Glutamatergic neuron (in vitro differentiated cells): Measurements from ENCODE around the gene MAP3K7. TPM values are rescaled to one million over a fixed set of nuclear protein-coding genes. Genes with fewer than 3 reads are reported as not detected.

ENCODE experiments used
- DNase-seq: peaks from one replicate; pipeline ENCODE4 v3.0.0; 2022
- H3K27ac Mint-ChIP-seq: one replicate; pipeline ENCODE4 v1.8.0; 2020; ENCODE audit warnings: mild to moderate bottlenecking, mixed read lengths, inconsistent platforms; ENCODE audit not compliant: unreplicated experiment
- H3K27me3 Mint-ChIP-seq: one replicate; pipeline ENCODE4 v1.8.0; 2020; ENCODE audit warnings: mild to moderate bottlenecking, moderate library complexity, mixed read lengths, inconsistent platforms; ENCODE audit not compliant: unreplicated experiment
- H3K36me3 Mint-ChIP-seq: one replicate; pipeline ENCODE4 v1.8.0; 2020; ENCODE audit warnings: mild to moderate bottlenecking, mixed read lengths, inconsistent platforms; ENCODE audit not compliant: unreplicated experiment
- H3K4me1 Mint-ChIP-seq: one replicate; pipeline ENCODE4 v1.8.0; 2020; ENCODE audit warnings: mild to moderate bottlenecking, low read depth, mixed read lengths, inconsistent platforms; ENCODE audit not compliant: unreplicated experiment
- H3K4me3 Mint-ChIP-seq: one replicate; pipeline ENCODE4 v1.8.0; 2020; ENCODE audit warnings: mild to moderate bottlenecking, mixed read lengths, inconsistent platforms; ENCODE audit not compliant: unreplicated experiment
- H3K9me3 Mint-ChIP-seq: one replicate; pipeline ENCODE4 v1.8.0; 2020; ENCODE audit warnings: mild to moderate bottlenecking, moderate library complexity, mixed read lengths, inconsistent platforms; ENCODE audit not compliant: unreplicated experiment
- total RNA-seq: library from RNA; stranded (reverse); fragmentation: NEBNext Ultra II Directional; extraction: Animal tissue kit (Norgen Biotek cat#: 25700); gene quantifications from one replicate; pipeline ENCODE4 v1.2.1, GENCODE V29; 2021; ENCODE audit not compliant: unreplicated experiment
- TF ChIP-seq, protein P1 (sequence below): fragments of 200-600 bp; sonication (generic); IDR thresholded peaks from one replicate; pipeline ENCODE4 v1.5.0; 2021; ENCODE audit not compliant: partially characterized antibody, unreplicated experiment

MAP3K7 gene
- total RNA-seq, 1 donor from 2014 or later: 39.4 TPM

DNA sequence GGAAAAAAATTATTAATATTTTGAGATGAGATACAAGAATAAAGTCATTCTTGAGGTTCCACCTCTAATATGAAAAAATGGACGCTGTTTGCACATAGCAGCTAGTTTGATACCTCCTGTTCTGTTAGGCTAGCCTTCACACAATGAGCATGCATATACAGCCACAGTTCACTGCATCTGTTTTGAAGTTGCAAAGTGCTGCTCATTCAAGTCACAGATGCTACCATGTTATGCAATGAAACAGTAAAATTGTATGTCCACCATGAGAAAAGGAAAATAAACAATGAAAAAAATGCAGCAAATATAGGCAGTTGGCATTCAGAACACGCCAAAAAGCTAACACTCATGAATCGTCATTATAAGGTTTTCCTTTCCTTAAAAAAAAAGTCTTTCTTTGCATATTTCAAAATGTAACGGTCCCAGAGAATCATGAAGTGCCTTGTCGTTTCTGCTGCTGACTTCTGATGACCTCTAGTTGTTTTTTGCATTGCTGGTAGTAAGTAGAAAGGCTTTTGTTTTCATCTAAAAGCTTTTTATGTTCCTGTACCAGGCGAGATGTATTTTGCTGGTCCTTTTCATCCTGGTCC, 70.7 kb downstream of the MAP3K7 start:
- H3K27ac Mint-ChIP-seq: no peak overlapping the region
- DNase-seq: no peak
- H3K9me3 Mint-ChIP-seq: no peaks in the 10 kb centered on the region
- peaks cover 5% of the 10 kb centered on the region for H3K4me1 Mint-ChIP-seq
- H3K27me3 Mint-ChIP-seq: no peaks in the 10 kb centered on the region
- TF ChIP-seq, protein P1, sequence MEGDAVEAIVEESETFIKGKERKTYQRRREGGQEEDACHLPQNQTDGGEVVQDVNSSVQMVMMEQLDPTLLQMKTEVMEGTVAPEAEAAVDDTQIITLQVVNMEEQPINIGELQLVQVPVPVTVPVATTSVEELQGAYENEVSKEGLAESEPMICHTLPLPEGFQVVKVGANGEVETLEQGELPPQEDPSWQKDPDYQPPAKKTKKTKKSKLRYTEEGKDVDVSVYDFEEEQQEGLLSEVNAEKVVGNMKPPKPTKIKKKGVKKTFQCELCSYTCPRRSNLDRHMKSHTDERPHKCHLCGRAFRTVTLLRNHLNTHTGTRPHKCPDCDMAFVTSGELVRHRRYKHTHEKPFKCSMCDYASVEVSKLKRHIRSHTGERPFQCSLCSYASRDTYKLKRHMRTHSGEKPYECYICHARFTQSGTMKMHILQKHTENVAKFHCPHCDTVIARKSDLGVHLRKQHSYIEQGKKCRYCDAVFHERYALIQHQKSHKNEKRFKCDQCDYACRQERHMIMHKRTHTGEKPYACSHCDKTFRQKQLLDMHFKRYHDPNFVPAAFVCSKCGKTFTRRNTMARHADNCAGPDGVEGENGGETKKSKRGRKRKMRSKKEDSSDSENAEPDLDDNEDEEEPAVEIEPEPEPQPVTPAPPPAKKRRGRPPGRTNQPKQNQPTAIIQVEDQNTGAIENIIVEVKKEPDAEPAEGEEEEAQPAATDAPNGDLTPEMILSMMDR: no peak
- no peaks in the 10 kb centered on the region for H3K36me3 Mint-ChIP-seq
- H3K4me3 Mint-ChIP-seq: no peak overlapping the region

DNA sequence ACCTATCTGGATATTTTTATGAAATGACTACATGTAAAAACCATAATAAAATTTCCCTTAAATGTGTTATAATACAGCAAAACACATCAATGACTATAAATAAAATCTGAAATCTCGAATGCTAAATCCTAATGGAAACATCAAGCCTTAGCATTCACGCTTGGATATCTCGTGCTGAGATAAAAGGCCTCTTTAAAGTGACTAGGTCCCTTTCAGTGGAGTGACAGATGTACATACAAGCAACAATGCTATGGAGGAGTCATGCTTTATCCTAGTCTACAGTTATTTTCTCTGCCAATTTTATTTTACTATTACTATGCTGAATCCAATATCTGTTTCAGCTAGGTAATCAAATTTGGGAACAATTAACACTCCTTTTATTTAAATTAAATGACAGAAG, 72.4 kb downstream of the MAP3K7 start:
- TF ChIP-seq, protein P1: no peak
- Mint-ChIP-seq H3K4me1 (peaks cover 5% of the 10 kb centered on the region), H3K4me3 (no peak overlapping the region), H3K27me3 (no peaks in the 10 kb centered on the region), H3K9me3 (no peaks in the 10 kb centered on the region), H3K27ac (no peak overlapping the region), H3K36me3 (no peaks in the 10 kb centered on the region)
- no peak for DNase-seq

DNA sequence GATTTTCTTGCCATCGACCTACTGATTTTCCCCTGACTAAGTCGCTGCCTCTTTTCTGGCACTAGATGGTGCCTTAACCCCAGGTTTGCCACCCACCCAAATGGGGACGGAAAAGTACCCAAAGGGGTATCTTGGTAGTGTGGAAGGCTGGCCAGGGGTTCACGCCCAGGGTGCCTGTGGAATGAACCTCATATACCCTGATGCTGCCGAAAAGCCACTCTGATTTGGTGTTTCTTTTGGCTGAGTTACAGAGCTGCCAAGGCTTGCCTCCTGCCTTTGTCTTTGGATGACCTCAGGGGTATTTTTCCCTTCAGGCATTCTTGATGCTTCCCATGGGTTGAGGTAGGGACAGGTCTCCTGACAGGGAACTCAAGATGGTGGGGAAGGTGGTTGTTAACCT, 78.1 kb downstream of the MAP3K7 start:
- no peak for DNase-seq
- H3K27me3 Mint-ChIP-seq: no peaks in the 10 kb centered on the region
- TF ChIP-seq, protein P1: no peak
- H3K4me3 Mint-ChIP-seq: no peak overlapping the region
- H3K4me1 Mint-ChIP-seq: peaks cover 5% of the 10 kb centered on the region
- H3K36me3 Mint-ChIP-seq: peaks cover 15% of the 10 kb centered on the region
- peaks cover 3% of the 10 kb centered on the region for H3K9me3 Mint-ChIP-seq
- H3K27ac Mint-ChIP-seq: no peak overlapping the region

DNA sequence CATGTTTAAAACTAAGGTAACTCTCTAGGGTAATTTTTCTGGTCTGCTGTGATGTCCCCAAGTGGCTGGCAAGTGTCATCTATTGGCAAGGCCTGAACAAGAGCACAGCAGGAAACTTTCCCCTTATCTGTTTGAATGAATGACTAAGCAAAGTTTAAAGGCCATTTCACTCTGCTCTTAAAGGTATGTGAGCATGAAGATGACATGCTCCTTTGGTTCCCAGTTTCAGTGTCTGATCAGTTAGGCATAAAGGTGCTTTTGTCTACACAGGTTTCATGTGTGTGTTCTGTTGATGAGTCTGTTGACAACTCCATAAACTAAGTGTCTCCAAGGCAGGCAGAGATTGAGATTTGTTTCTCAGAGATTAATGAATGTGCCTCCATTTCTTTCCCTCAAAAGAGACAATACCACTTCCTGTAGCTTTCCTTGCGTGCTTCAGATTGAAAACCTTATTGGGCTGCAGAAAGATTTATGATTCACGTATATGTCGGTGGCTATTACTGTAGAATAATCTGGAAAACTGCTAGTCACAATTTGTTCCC, 83.9 kb downstream of the MAP3K7 start:
- TF ChIP-seq, protein P1: no peak
- DNase-seq: no peak
- Mint-ChIP-seq H3K4me1 (no peaks in the 10 kb centered on the region), H3K36me3 (peaks cover under 1% of the 10 kb centered on the region), H3K27me3 (no peaks in the 10 kb centered on the region), H3K27ac (no peak overlapping the region), H3K9me3 (peaks cover 2% of the 10 kb centered on the region), H3K4me3 (no peak overlapping the region)

DNA sequence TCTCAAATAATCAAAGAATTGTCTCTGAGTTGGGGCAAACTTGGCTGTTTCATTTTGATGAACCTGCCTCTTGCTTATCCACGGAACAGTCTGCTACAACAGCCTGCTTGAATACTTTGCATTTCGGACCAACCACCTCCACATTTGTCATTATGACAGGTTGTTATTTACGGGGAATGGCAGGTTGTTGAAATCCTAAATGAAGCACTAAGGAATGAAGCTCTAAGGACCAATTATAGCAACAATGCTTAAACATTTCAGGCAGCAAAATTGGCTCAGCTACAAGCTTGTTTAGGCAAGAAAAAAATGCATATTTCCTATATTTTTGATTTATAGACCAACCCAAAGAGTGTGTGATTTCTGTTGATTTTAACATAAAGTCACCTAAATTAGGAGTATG, 84.5 kb downstream of the MAP3K7 start:
- H3K27me3 Mint-ChIP-seq: no peaks in the 10 kb centered on the region
- H3K4me1 Mint-ChIP-seq: no peaks in the 10 kb centered on the region
- H3K36me3 Mint-ChIP-seq: peaks cover 3% of the 10 kb centered on the region
- DNase-seq: no peak
- no peak overlapping the region for H3K4me3 Mint-ChIP-seq
- H3K27ac Mint-ChIP-seq: no peak overlapping the region
- H3K9me3 Mint-ChIP-seq: peaks cover 2% of the 10 kb centered on the region
- TF ChIP-seq, protein P1: no peak
